Tibial nerve (tissue), 3 donors: Measurements from ENCODE around the gene PTPRD.

Source experiments
- CTCF ChIP-seq, 5 experiments: fragments of 200-600 bp in 3 of 5; fragments of 450-650 bp in 2 of 5; sonication (generic) in 3 of 5; IDR thresholded peaks; one replicate each; pipeline ENCODE4 v1.5.1; 2016 to 2019; ENCODE audit warnings: antibody characterized with exemption in 5 of 5, mild to moderate bottlenecking in 3 of 5, moderate library complexity in 2 of 5
- POLR2A ChIP-seq, 2 donors: fragments of 450-650 bp; IDR thresholded peaks; one replicate each; pipeline ENCODE4 v1.6.1; 2017; ENCODE audit warnings: antibody characterized with exemption in 2 of 2, mild to moderate bottlenecking in 2 of 2, moderate library complexity in 2 of 2

- TF ChIP-seq CTCF (IDR thresholded peaks at IDR 0.05) (no peak), POLR2A (IDR thresholded peaks at IDR 0.05) (no peak)
Observed at GRCh38 chr9:10212702-10213101, 400.1 kb downstream of the PTPRD start.
